Gastroesophageal sphincter (tissue), 3 donors: ENCODE data around the gene EPC1.

Experiments used
- POLR2AphosphoS5 ChIP-seq: sonication (generic); formaldehyde crosslinking; IDR thresholded peaks from one replicate; pipeline ENCODE4 v1.6.1; 2017; ENCODE audit warnings: antibody characterized with exemption
- TF ChIP-seq, protein P1 (sequence below), 4 experiments: fragments of 200-600 bp in 2 of 4; fragments of 450-650 bp in 2 of 4; sonication (generic) in 1 of 4; IDR thresholded peaks; one replicate each; pipeline ENCODE4 v1.5.1; 2017 to 2019; ENCODE audit warnings: antibody characterized with exemption in 4 of 4, mild to moderate bottlenecking in 2 of 4, moderate library complexity in 2 of 4

DNA sequence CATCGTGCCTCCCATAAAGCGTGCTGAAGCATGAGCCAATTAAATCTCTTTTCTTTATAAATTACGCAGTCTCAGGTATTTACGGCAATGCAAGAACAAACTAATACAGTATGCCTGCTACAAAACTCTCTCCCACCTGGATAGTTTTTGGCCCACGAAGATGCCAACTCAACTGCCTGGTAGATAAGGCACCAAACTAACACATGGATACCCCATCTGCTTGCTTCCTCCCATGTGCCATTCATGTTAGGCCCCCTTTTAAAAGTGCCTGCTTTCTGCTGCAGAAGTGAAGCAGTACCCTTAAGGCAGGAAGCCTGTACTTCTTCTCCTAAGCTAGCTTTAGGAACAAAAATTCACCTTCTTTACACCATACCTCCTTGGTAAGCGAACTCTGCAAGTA is 15.6 kb upstream of the EPC1 start:
- TF ChIP-seq, protein P1, sequence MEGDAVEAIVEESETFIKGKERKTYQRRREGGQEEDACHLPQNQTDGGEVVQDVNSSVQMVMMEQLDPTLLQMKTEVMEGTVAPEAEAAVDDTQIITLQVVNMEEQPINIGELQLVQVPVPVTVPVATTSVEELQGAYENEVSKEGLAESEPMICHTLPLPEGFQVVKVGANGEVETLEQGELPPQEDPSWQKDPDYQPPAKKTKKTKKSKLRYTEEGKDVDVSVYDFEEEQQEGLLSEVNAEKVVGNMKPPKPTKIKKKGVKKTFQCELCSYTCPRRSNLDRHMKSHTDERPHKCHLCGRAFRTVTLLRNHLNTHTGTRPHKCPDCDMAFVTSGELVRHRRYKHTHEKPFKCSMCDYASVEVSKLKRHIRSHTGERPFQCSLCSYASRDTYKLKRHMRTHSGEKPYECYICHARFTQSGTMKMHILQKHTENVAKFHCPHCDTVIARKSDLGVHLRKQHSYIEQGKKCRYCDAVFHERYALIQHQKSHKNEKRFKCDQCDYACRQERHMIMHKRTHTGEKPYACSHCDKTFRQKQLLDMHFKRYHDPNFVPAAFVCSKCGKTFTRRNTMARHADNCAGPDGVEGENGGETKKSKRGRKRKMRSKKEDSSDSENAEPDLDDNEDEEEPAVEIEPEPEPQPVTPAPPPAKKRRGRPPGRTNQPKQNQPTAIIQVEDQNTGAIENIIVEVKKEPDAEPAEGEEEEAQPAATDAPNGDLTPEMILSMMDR (IDR thresholded peaks at IDR 0.05): no peak
- no peak for TF ChIP-seq POLR2AphosphoS5
